Measurements from ENCODE around the gene GJC2. TPM values are rescaled to one million over a fixed set of nuclear protein-coding genes. Genes with fewer than 3 reads are reported as not detected.

The GJC2 gene
- total and polyA plus RNA-seq, 3 experiments from 2014 or later: 0.57 to 1.1 TPM; not detected in 1

- H3K4me3 Mint-ChIP-seq: no peak overlapping the region
- Histone ChIP-seq H3K4me3 (ENCODE audit: low read length) (no peak overlapping the region), H3K36me3 (ENCODE audit: insufficient read depth, low read length) (no peaks in the 10 kb centered on the region), H3K4me1 (ENCODE audit: insufficient read depth, low read length) (peaks cover 16% of the 10 kb centered on the region), H3K27ac (ENCODE audit: low read depth, low read length) (no peak overlapping the region), H3K9me3 (ENCODE audit: low read length) (no peaks in the 10 kb centered on the region), H3K27me3 (ENCODE audit: insufficient read depth, low read length, poor library complexity, severe bottlenecking) (no peaks in the 10 kb centered on the region)
- H3K27ac Mint-ChIP-seq: peak overlapping the region in 1 of 8 donors; percentile 28
- DNase-seq: peak in 1 of 5 donors; percentile 40
- H3K9me3 Mint-ChIP-seq: no peaks in the 10 kb centered on the region
- H3K27me3 Mint-ChIP-seq: no peaks in the 10 kb centered on the region
- H3K36me3 Mint-ChIP-seq: no peaks in the 10 kb centered on the region
- CTCF ChIA-PET: interaction anchor here (1.4 to 2.4 kb wide), 2 partner anchors 10 to 14 kb away, joined by 3 to 17 read pairs; partner anchors contain the start of gene IBA57
- POLR2A ChIA-PET: interaction anchor here (1.4 kb wide), 1 partner anchor 16 kb away, joined by 3 read pairs; no protein-coding TSS in a partner anchor
- H3K4me1 Mint-ChIP-seq: peaks cover 2 to 21% (median 6%) of the 10 kb centered on the region in 3 donors
Measured at GRCh38 chr1:228156515-228156881, 6.8 kb downstream of the GJC2 start.

DNA sequence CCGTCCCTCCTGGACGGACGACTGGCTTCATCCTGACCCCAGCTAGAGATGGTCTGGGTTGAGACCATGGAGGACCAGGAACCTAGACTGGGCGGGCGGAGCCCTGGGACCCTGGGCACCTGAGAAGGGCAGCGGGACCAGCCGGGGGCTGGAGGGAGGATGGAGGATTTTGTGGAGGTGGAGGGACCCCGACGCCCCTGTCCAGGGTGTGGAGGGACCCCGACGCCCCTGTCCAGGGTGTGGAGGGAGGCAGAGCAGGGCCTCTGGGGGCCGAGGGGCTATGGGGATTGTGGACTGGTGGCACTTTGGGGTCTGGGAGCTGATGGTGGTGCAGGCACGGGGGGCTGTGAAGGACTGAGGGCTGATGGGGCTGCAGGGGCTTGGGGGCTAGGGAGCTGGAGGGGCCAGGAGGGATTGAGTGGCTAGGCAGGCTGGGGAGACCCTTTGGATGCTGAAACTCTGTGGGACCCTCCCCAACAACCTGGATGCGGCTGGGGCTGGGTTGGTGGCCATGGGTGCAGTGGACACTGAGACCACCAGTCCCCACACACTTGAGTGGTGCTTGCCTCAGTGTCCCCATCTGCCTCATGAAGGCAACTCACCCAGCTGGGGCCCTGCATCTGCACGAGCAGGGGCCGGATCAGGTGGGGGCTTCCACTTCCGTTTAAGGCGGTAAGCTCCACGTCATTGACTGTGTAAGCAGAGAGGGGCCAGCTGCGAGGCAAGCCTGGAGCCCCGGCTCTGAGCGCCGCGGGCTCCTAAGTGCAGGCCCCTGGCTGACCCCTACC, 7.4 kb downstream of the GJC2 start:
- no peak overlapping the region for H3K27ac ChIP-seq (ENCODE audit: low read depth, low read length)
- Mint-ChIP-seq H3K27ac (peak overlapping the region in 2 of 8 donors; percentile 13 to 17), H3K27me3 (no peaks in the 10 kb centered on the region), H3K9me3 (no peaks in the 10 kb centered on the region), H3K4me3 (peak overlapping the region in 4 of 7 donors; percentile 13 to 54 (median 34)), H3K36me3 (no peaks in the 10 kb centered on the region), H3K4me1 (peaks cover 6 to 28% (median 12%) of the 10 kb centered on the region in 3 donors)
- POLR2A ChIA-PET: interaction anchor here (0.6 to 1.4 kb wide), 3 partner anchors 12 to 48 kb away, joined by 3 to 4 read pairs (median 3); partner anchors contain the start of gene MRPL55
- H3K9me3 ChIP-seq (ENCODE audit: low read length): no peaks in the 10 kb centered on the region
- no peaks in the 10 kb centered on the region for H3K36me3 ChIP-seq (ENCODE audit: insufficient read depth, low read length)
- CTCF ChIA-PET: interaction anchor here (0.8 to 2.4 kb wide), 5 partner anchors 9 to 29 kb away, joined by 3 to 17 read pairs (median 3); partner anchors contain the start of gene IBA57
- no peak overlapping the region for H3K4me3 ChIP-seq (ENCODE audit: low read length)
- no peaks in the 10 kb centered on the region for H3K27me3 ChIP-seq (ENCODE audit: insufficient read depth, low read length, poor library complexity, severe bottlenecking)
- H3K4me1 ChIP-seq (ENCODE audit: insufficient read depth, low read length): peaks cover 22% of the 10 kb centered on the region
- DNase-seq: peak in 2 of 5 donors; percentile 44 to 63

GRCh38 chr1:228157729-228158126, 8.0 kb downstream of the GJC2 start:
- Mint-ChIP-seq H3K9me3 (no peaks in the 10 kb centered on the region), H3K27me3 (no peaks in the 10 kb centered on the region), H3K27ac (no peak overlapping the region), H3K36me3 (no peaks in the 10 kb centered on the region), H3K4me1 (peaks cover 9 to 34% (median 16%) of the 10 kb centered on the region in 3 donors), H3K4me3 (no peak overlapping the region)
- Histone ChIP-seq H3K36me3 (ENCODE audit: insufficient read depth, low read length) (no peaks in the 10 kb centered on the region), H3K4me1 (ENCODE audit: insufficient read depth, low read length) (peaks cover 28% of the 10 kb centered on the region), H3K9me3 (ENCODE audit: low read length) (no peaks in the 10 kb centered on the region), H3K4me3 (ENCODE audit: low read length) (no peak overlapping the region), H3K27ac (ENCODE audit: low read depth, low read length) (no peak overlapping the region), H3K27me3 (ENCODE audit: insufficient read depth, low read length, poor library complexity, severe bottlenecking) (no peaks in the 10 kb centered on the region)
- POLR2A ChIA-PET: interaction anchor here (0.6 to 1.4 kb wide), 3 partner anchors 13 to 48 kb away, joined by 3 to 4 read pairs (median 3); partner anchors contain the start of gene MRPL55
- DNase-seq: no peak
- CTCF ChIA-PET: interaction anchor here (0.8 to 2.4 kb wide), 4 partner anchors 9 to 28 kb away, joined by 3 to 17 read pairs (median 3); partner anchors contain the start of gene IBA57

DNA sequence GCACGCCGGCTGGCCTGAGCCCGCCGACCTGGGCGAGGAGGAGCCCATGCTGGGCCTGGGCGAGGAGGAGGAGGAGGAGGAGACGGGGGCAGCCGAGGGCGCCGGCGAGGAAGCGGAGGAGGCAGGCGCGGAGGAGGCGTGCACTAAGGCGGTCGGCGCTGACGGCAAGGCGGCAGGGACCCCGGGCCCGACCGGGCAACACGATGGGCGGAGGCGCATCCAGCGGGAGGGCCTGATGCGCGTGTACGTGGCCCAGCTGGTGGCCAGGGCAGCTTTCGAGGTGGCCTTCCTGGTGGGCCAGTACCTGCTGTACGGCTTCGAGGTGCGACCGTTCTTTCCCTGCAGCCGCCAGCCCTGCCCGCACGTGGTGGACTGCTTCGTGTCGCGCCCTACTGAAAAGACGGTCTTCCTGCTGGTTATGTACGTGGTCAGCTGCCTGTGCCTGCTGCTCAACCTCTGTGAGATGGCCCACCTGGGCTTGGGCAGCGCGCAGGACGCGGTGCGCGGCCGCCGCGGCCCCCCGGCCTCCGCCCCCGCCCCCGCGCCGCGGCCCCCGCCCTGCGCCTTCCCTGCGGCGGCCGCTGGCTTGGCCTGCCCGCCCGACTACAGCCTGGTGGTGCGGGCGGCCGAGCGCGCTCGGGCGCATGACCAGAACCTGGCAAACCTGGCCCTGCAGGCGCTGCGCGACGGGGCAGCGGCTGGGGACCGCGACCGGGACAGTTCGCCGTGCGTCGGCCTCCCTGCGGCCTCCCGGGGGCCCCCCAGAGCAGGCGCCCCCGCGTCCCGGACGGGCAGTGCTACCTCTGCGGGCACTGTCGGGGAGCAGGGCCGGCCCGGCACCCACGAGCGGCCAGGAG, 8.6 kb downstream of the GJC2 start:
- no peak overlapping the region for H3K27ac Mint-ChIP-seq
- Histone ChIP-seq H3K36me3 (ENCODE audit: insufficient read depth, low read length) (no peaks in the 10 kb centered on the region), H3K27me3 (ENCODE audit: insufficient read depth, low read length, poor library complexity, severe bottlenecking) (no peaks in the 10 kb centered on the region), H3K4me1 (ENCODE audit: insufficient read depth, low read length) (peaks cover 32% of the 10 kb centered on the region), H3K27ac (ENCODE audit: low read depth, low read length) (no peak overlapping the region), H3K9me3 (ENCODE audit: low read length) (no peaks in the 10 kb centered on the region), H3K4me3 (ENCODE audit: low read length) (no peak overlapping the region)
- H3K9me3 Mint-ChIP-seq: no peaks in the 10 kb centered on the region
- ChIA-PET POLR2A (interaction anchor here (1.4 kb wide), 1 partner anchor 49 kb away, joined by 4 read pairs; the partner anchor contains the start of gene MRPL55), CTCF (interaction anchor here (2.4 kb wide), 1 partner anchor 8 kb away, joined by 17 read pairs; the partner anchor contains the start of gene IBA57)
- H3K27me3 Mint-ChIP-seq: no peaks in the 10 kb centered on the region
- no peak overlapping the region for H3K4me3 Mint-ChIP-seq
- peaks cover 9 to 35% (median 16%) of the 10 kb centered on the region in 3 donors for H3K4me1 Mint-ChIP-seq
- H3K36me3 Mint-ChIP-seq: no peaks in the 10 kb centered on the region
- DNase-seq: no peak

- no peak overlapping the region for H3K27ac ChIP-seq (ENCODE audit: low read depth, low read length)
- H3K36me3 ChIP-seq (ENCODE audit: insufficient read depth, low read length): no peaks in the 10 kb centered on the region
- Mint-ChIP-seq H3K4me3 (no peak overlapping the region), H3K27ac (peak overlapping the region in 1 of 8 donors; percentile 55), H3K9me3 (no peaks in the 10 kb centered on the region), H3K36me3 (no peaks in the 10 kb centered on the region), H3K4me1 (peaks cover 12 to 41% (median 19%) of the 10 kb centered on the region in 3 donors), H3K27me3 (no peaks in the 10 kb centered on the region)
- no peak for DNase-seq
- no peaks in the 10 kb centered on the region for H3K27me3 ChIP-seq (ENCODE audit: insufficient read depth, low read length, poor library complexity, severe bottlenecking)
- CTCF ChIA-PET: interaction anchor here (1.4 kb wide), 1 partner anchor 28 kb away, joined by 4 read pairs; no protein-coding TSS in a partner anchor
- POLR2A ChIA-PET: interaction anchor here (0.5 to 0.9 kb wide), 2 partner anchors 19 to 34 kb away, joined by 3 to 5 read pairs; no protein-coding TSS in a partner anchor
- H3K9me3 ChIP-seq (ENCODE audit: low read length): no peaks in the 10 kb centered on the region
- H3K4me3 ChIP-seq (ENCODE audit: low read length): no peak overlapping the region
- peaks cover 32% of the 10 kb centered on the region for H3K4me1 ChIP-seq (ENCODE audit: insufficient read depth, low read length)
Measured at GRCh38 chr1:228159008-228159665, 9.4 kb downstream of the GJC2 start.

- no peaks in the 10 kb centered on the region for H3K36me3 ChIP-seq (ENCODE audit: insufficient read depth, low read length)
- no peak overlapping the region for H3K27ac ChIP-seq (ENCODE audit: low read depth, low read length)
- H3K4me3 Mint-ChIP-seq: no peak overlapping the region
- H3K27me3 Mint-ChIP-seq: no peaks in the 10 kb centered on the region
- H3K27me3 ChIP-seq (ENCODE audit: insufficient read depth, low read length, poor library complexity, severe bottlenecking): no peaks in the 10 kb centered on the region
- H3K4me3 ChIP-seq (ENCODE audit: low read length): no peak overlapping the region
- ChIA-PET CTCF (interaction anchor here (1.4 kb wide), 1 partner anchor 29 kb away, joined by 4 read pairs; no protein-coding TSS in a partner anchor), POLR2A (no interaction called here)
- H3K36me3 Mint-ChIP-seq: no peaks in the 10 kb centered on the region
- H3K4me1 Mint-ChIP-seq: peaks cover 17 to 49% (median 30%) of the 10 kb centered on the region in 3 donors
- H3K4me1 ChIP-seq (ENCODE audit: insufficient read depth, low read length): peaks cover 39% of the 10 kb centered on the region
- H3K9me3 ChIP-seq (ENCODE audit: low read length): no peaks in the 10 kb centered on the region
- DNase-seq: no peak
- H3K27ac Mint-ChIP-seq: no peak overlapping the region
- no peaks in the 10 kb centered on the region for H3K9me3 Mint-ChIP-seq
Measured at GRCh38 chr1:228160201-228160761, 10.6 kb downstream of the GJC2 start.

GRCh38 chr1:228161362-228161761, 11.6 kb downstream of the GJC2 start:
- Mint-ChIP-seq H3K27ac (peak overlapping the region in 1 of 8 donors; percentile 55), H3K36me3 (peaks cover 0 to 2% (median 0%) of the 10 kb centered on the region in 3 donors), H3K4me1 (peaks cover 17 to 48% (median 31%) of the 10 kb centered on the region in 3 donors), H3K9me3 (no peaks in the 10 kb centered on the region), H3K4me3 (no peak overlapping the region), H3K27me3 (no peaks in the 10 kb centered on the region)
- CTCF ChIA-PET: interaction anchor here (1.5 kb wide), 1 partner anchor 15 kb away, joined by 3 read pairs; no protein-coding TSS in a partner anchor
- H3K4me1 ChIP-seq (ENCODE audit: insufficient read depth, low read length): peaks cover 37% of the 10 kb centered on the region
- no peaks in the 10 kb centered on the region for H3K27me3 ChIP-seq (ENCODE audit: insufficient read depth, low read length, poor library complexity, severe bottlenecking)
- no peak for DNase-seq
- POLR2A ChIA-PET: no interaction called here
- no peaks in the 10 kb centered on the region for H3K9me3 ChIP-seq (ENCODE audit: low read length)
- H3K4me3 ChIP-seq (ENCODE audit: low read length): no peak overlapping the region
- H3K36me3 ChIP-seq (ENCODE audit: insufficient read depth, low read length): no peaks in the 10 kb centered on the region
- H3K27ac ChIP-seq (ENCODE audit: low read depth, low read length): no peak overlapping the region
